Left ventricle myocardium superior (tissue), 1 donor: ENCODE results near the gene ILRUN. TPM values are rescaled to one million over a fixed set of nuclear protein-coding genes. Genes with fewer than 3 reads are reported as not detected.
"Not testable (repeated sequence)": the region's sequence is repeated elsewhere in the genome, so short reads cannot be mapped to it uniquely, and the experiment has no call there.

ENCODE experiments used
- ATAC-seq: fragments of 200-7000 bp; cut with Tn5 transposase; one replicate; pipeline ENCODE4 v1.9.1; 2020; ENCODE audit warnings: mild to moderate bottlenecking, moderate library complexity
- DNase-seq: peaks from one replicate; pipeline ENCODE4 v3.0.0-alpha.2; 2020
- intact Hi-C: fragments of 100-400 bp; cut with micrococcal nuclease; formaldehyde crosslinking; loops from one replicate; pipeline ENCODE4 v1.11.0; 2022
- total RNA-seq: library from RNA; stranded (reverse); fragmentation: NEBNext Ultra II Directional; extraction: Animal tissue kit (Norgen Biotek cat#: 25700); gene quantifications from one replicate; pipeline ENCODE4 v1.2.1, GENCODE V29; 2021
- donor health status: DM: no; HTN: yes; CAD: no; lungs with severe emphysema.

Gene ILRUN
- total RNA-seq, 1 donor from 2014 or later = 148 TPM

DNA sequence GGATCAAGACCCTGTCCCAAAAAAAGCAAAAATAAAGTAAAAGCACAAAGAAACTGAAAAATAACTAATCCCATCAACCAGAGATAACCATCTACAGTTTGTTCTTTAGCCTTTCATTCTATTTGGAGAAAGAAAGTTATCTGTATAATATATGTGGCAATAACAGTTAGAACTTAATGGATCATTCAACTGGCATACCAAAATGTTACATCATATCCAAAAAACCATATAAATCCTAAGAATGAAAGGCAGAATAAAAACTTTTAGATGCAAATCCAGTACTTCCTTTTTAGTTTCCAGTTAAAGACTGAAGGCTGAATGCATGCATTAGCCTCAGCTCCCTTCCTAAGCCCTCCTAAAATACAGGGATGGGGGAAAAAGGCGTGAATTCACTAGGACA lies 25.2 kb downstream of the ILRUN start:
- intact Hi-C loops = no loop called here
- no peak for DNase-seq
- no peak for ATAC-seq

DNA sequence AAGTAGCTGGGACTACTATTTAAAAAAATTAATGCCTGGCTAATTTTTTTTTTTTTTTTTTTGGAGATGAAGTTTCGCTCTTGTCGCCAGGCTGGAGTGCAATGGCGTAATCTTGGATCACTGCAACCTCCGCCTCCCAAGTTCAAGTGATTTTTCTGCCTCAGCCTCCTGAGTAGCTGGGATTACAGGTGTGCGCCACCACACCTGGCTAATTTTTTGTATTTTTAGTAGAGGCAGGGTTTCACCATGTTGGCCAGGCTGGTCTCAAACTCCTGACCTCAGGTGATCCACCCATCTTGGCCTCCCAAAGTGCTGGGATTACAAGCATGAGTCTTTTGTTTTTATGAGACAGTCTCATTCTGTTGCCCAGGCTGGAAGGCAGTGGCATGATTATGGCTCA lies 27.8 kb downstream of the ILRUN start:
- intact Hi-C loops, ATAC-seq, DNase-seq: not testable (repeated sequence)

DNA sequence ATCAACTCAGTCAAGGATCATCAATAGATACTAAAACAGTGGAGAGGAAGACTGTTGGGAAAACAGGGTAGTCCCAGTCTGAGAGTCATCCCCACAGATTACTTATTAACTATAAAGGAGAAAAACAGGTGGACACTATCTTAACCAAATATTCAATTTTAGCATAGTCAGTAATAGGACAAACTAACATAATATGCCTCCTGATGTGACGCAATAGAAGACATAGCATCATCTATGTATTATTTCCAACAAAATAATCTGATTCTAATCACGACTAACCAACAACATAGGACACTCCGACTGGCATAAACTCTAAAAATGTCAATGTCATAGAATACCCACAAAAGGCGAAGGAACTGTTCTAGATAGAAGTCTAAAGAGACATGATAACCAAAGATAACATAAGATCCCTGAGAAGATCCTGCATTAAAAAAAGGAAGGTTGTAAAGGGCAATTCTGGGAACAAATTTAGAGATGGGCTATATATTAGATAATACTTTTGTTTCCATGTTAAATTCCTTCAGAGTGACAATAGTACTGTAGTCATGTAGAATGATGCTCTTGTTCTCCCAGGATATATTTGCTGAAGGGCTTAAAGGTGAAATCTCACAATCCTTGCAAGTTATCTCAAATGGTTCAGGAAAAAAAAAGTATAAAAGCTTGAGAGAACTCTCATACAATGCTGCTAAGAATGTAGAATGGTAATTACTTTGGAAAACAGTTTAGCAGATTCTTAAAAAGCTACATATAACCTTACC lies 28.9 kb downstream of the ILRUN start:
- intact Hi-C loops = no loop called here
- DNase-seq (no peak), ATAC-seq (no peak)

DNA sequence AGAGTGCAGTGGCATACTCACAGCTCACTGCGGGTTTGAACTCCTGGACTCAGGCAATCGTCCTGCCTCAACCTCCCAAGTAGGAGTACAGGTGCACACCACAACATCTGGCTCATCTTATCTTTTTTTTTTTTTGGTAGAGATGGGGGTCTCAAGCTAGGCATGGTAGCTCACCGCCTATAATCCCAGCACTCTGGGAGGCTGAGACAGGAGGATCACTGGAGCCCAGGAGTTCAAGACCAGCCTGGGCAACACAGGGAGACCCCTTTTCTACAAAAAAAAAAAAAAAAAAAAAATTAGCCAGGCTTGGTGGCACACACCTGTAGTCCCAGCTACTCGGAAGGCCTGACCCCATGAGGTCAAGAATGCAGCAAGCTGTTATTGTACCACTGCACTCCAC lies 31.5 kb downstream of the ILRUN start:
- DNase-seq (no peak), ATAC-seq (no peak)
- intact Hi-C loops = no loop called here

DNA sequence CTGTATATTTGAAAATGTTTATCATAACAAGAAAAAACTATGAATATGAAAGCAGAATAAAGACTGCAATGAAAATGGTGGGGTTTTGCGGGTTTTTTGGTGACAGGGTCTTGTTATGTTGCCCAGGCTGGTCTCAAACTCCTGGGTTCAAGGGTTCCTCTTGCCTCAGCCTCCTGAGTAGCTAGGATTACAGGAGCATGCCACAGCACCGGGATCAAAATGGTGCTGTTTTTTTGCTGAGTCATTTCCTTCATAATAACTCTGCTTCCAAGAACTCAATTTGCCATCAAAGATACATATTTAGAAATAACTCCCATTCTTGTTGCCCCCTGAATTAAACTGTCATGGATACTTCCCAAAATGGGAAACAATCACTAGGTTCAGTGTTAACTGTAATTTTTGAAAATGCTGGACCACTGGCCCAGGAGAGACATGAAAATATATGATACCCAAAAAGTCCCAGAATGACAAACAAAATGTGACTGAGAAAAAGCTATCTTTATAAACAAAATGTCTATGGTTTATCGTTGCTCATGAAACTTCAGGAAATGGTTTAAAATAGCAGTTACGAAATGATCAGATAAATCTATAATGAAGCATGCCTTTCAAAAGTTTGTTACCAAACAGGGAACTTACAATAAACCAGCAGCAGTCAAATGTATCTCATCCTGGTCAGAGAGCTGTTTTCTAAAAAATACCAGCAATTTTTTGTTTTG lies 32.2 kb downstream of the ILRUN start:
- DNase-seq = no peak
- intact Hi-C loops = no loop called here
- ATAC-seq = no peak

DNA sequence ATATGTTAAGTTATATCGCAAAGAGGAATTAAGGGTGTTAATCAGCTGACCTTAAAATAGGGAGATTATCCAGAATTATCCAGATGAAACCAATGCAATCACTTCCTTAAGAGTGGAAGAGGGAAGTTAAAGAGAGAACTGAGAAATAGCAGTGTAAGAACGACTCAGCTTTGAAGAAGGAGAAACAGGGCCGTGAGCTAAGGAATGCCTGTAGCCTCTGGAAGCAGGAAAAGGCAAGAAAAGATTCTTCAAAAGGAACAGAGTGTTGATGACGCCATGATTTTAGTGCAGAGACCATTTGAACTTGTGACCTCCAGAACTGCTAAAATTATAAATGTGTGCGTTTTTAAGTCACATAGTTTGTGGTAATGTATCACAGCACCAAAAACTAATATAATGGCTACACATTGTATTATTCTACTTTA lies 32.7 kb downstream of the ILRUN start:
- ATAC-seq = peak; percentile 46
- intact Hi-C loops = no loop called here
- DNase-seq = no peak

DNA sequence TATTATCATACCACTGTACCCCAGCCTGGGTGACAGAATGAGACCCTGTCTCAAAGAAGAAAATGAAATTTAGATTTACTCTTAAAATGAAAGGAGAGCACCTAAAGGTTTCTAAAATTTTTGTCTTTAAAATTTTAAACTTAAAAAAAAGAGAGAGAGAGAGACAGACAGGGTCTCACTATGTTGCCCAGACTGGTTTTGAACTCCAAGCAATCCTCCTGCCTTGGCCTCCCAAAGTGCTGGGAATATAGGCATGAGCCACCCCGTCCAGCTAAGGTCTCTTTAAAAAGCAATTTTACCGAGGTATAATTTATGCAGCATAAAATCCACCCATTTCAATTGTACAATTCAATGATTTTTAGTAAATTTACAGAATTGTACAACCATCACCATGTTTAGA lies 33.2 kb downstream of the ILRUN start:
- no peak for DNase-seq
- ATAC-seq = no peak
- intact Hi-C loops = no loop called here

DNA sequence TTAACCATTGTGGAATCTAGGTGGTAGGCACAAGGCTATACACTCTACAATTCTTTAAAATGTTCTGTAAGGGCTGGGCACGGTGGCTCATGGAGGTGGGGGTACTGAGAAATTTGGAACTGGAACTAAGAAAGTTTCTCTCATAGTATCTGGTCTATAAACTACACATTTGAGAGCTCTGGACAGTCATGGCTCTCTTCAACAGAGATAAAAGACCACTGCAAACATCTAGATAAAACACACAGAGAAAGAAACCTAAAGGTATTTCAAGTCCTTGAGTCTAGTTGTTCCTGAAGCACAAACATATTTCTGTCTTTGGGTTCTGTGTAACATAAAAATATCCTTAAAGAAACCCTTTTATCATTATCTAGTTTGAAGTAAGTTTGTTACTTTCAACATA lies 35.2 kb downstream of the ILRUN start:
- no peak for ATAC-seq
- intact Hi-C loops = no loop called here
- DNase-seq = no peak

DNA sequence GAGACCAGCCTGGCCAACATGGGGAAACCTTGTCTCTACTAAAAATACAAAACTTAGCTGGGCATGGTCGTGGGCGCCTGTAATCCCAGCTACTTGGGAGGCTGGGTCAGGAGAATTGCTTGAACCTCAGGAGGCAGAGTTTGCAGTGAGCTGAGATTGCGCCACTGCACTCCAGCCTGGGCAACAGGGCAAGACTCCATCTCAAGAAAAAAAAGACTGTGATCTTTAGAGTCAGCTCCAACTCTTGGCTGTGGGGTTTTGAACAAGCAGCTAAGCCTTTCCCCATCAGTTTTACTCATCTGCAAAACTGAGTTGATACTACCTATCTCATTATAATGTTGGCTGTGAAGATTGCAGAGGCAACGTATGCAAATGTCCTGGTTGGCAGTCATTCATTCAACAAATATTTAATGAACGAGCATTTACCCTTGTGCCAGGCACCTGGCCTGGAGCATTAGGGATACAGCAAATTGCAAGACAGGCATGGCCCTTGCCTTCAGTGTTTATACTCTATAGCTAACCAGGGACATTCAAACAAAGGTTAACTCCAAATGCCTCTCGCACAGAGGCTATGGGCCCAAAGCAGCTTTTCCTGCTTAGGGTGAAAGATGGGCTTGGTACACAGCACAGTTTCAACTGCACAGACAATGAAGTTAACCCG lies 37.8 kb downstream of the ILRUN start:
- DNase-seq (no peak), ATAC-seq (no peak)
- intact Hi-C loops = no loop called here

DNA sequence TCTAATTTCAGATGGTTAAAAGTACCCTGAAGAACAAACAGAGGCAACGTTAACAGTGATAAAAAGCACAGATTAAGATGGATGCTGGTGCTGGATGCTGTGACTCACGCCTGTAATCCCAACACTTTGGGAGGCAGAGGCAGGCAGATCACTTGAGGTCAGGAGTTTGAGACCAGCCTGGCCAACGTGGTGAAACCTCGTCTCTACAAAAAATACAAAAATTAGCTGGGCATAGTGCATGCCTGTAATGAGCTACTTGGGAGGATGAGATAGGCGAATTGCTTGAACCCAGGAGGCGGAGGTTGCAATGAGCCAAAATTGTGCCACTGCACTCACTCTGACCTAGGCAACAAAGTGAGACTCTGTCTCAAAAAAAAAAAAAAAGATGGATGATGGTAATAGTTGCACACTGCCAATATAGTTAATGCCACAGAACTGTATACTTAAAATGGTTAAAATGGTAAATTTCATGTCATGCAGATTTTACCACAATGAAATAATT lies 38.5 kb downstream of the ILRUN start:
- intact Hi-C loops, DNase-seq: not testable (repeated sequence)
- peak; percentile 3 for ATAC-seq

DNA sequence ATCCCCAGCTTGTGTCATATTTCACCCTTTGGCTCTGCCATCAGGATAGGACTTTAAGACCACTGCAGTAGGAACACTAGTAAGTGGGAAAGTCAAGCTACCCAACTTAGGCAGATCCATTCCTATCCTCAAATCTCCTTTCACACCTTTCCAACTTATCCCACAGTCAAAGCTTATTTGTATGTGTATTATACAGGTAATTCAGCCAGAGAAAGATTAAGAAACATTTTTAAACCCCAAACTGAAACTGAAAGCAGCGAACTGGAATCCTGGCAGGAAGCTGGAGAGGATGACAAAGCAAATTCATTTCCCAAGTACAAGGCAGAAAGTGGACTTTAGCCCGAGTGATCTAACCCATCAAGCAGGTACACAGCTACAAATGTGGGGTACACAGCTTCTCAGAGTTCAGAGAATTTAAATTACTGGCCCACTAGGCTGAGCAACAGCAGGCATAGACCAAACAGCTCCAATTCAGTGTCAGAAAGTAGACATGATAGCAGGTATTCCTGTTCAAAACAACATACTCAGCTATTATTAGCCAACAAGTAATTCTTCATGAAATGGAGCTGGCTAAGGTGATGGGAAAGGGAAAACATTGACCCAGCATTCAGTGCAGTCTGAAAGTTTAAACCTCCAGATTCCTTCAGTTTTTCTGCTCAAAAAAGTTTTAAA lies 39.1 kb downstream of the ILRUN start:
- ATAC-seq = peak; percentile 78
- intact Hi-C loops = no loop called here
- DNase-seq = no peak

DNA sequence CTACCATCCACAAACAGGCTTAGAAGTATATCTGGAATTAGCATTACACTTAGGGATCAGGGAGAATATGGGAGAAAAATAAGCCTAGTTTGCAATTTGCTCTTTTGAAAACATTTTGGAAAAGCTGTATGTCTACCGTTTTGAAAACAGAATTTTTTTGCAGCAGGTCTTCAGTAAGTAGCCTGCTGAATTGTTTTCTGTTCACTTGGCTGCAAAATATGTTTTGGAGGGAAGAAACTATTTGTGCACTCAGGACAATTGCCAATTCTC lies 39.6 kb downstream of the ILRUN start:
- intact Hi-C loops = no loop called here

DNA sequence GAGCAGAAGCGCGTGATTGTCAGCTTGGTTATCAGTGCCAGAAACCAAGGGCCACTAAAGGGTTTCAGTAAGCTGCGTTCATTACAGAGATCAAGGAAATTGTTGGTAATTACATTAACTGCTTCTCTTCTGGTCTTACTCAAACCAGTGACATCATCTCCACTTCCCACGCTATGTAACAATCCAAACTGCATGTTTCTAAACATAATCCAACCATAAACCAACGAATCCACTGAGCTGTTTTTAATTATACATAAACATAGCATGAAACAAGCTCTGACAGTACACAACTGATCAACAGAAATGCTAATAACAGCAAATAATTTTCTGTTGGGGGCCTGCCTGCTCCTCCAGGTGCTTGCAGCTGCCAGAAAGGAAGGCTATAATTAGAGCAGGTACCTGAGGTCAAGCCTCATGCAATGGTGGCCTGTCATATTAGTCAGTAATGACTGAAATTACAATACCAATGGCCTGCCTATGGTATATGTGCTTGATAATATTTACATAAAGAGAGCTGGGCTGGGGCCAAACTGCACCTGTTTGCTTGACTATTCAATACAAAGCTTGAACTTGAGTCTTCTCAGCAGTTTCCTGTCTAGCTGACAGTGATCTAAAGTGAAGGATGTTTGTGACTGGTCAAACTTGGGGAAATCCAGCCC lies 40.1 kb downstream of the ILRUN start:
- DNase-seq (no peak), ATAC-seq (peak; percentile 56)
- intact Hi-C loops = no loop called here

More for the DNA sequence above, 39.6 kb downstream of the ILRUN start:
- ATAC-seq = no peak
- no peak for DNase-seq

DNA sequence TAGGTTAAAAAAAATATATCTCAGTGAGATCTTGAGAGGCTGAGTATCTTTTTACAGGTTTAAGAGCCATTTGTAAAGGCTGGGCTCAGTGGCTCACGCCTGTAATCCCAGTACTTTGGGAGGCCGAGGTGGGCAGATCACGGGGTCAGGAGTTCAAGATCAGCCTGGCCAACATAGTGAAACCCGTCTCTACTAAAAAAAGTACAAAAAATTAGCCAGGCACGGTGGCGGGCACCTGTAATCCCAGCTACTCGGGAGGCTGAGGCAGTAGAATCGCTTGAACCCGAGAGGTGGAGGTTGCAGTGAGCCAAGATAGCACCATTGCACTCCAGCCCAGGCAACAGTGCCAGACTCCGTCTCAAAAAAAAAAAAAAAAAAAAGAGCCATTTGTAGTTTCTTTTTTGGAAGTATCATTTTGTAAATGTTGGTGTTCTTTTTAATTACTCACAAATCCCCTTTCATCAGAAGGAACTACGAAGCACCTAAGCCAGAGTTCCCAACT lies 40.6 kb downstream of the ILRUN start:
- peak; percentile 3 for ATAC-seq
- intact Hi-C loops, DNase-seq: not testable (repeated sequence)

DNA sequence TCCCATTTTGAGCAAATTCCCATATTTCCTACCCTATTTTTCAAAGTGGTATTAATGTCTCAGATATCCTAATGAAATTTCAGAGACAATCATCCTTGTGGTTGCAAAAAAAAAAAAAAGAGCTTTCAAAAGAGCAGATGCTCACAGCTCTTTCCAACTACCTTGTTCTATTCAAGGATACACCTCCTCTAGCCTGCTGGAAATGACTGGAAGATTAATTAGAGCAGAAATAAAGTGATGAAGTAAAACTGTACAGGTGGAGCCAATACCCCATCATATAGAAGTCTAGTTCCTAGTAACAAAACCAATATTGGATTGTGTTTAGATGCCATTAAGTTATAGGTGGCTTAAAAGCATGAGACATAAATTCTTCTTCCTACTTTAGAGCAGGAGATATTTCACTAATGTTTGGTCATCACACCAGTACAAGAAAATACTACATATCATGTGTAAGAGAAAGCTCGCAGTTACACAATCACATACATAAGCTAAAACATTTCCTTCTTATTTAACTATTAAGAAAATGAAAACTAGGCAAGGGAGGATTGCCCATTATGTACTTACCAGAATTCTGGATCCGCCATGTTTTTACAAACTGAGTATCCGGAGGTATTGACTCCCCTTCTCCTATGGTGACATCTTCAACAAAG lies 42.4 kb downstream of the ILRUN start:
- no peak for ATAC-seq
- intact Hi-C loops = no loop called here
- no peak for DNase-seq

DNA sequence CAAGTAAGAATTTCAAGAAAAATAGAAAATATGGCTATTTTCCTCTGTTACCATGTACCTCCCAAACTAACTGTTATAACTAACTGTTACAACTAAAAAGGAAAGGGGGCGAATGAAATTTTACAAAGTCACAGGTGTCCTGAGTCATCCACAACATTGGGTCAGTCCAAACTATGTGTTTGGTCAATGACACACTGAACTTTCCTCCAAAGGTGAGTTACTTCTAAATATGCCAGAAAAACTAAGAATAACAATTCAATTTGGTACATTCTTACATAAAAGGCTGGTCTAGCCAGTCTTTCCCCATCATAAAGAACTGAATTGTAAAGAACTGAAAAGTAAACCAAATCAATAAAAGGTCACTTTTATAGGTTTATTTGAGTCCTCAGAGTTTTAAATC lies 44.3 kb downstream of the ILRUN start:
- DNase-seq (no peak), ATAC-seq (no peak)
- intact Hi-C loops = no loop called here

DNA sequence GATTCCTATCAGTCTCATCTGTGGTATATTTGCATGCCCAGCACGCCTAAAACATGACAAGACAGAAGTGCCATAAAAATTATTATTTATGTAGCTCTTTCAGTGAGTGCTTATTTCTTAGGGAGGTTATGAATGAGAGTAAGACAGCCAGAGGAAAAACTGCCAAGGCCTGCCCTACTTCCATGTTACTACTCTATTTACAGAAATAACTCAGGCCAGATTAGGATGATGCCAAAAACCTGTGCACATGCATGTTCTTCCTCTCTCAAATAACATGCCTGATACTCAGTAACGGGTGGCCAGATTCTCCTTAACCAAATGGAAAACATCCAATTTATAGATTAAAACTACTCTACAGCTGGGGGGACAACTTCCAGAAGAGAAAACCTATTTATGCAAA lies 45.7 kb downstream of the ILRUN start:
- intact Hi-C loops = no loop called here
- peak; percentile 64 for ATAC-seq

DNA sequence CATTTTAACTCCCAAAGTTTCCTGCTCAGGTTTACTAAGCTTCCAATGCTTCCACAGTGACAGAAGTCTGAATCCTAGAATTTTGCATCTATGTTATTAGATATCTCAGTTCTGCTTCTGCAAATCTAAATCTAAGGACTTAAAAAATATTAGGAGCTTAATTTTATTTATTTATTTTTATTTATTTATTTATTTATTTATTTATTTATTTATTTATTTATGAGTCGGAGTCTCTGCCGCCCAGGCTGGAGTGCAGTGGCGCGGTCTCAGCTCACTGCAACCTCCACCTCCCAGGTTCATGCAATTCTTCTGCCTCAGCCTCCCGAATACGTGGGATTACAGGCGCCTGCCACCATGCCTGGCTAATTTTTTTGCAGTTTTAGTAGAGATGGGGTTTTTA lies 46.3 kb downstream of the ILRUN start:
- ATAC-seq, DNase-seq, intact Hi-C loops: not testable (repeated sequence)

More for the DNA sequence above, 45.7 kb downstream of the ILRUN start:
- DNase-seq = no peak

DNA sequence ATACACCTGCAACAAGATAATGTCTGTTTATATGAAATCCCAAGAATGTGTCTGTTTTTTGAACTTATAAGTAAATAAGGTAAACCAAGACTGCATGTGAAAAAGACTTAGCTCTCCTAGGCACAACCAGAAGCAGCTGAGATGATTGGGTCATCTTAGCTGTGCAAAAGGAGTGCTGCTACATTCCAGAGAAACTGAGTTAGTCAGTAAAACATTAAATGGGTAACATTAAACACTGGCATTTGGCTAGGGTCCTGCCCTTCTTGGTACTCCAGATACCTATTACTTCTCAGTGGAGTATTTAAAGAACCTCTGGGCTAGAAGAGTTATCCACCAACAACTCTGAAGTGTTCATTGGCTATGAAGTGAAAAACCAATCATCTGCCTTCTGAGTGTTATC lies 47.8 kb downstream of the ILRUN start:
- intact Hi-C loops = no loop called here
- ATAC-seq = no peak
- DNase-seq = no peak
